ENCODE measurements around the gene FGD4.

GRCh38 chr12:32450768-32451167, 51.4 kb downstream of the FGD4 start:
- TF ChIP-seq SNAI2 (CRISPR knock-in tag; IDR thresholded peaks at IDR 0.05), result no peak
- TF ChIP-seq PPARA (CRISPR knock-in tag; IDR thresholded peaks at IDR 0.05; ENCODE audit: borderline replicate concordance), result no peak
- no peak for TF ChIP-seq ARNTL (CRISPR knock-in tag; IDR thresholded peaks at IDR 0.05; ENCODE audit: borderline replicate concordance, low read depth)
- no peak for TF ChIP-seq TCF4 (CRISPR knock-in tag; IDR thresholded peaks at IDR 0.05; ENCODE audit: borderline replicate concordance)
- TF ChIP-seq ZFP30 (CRISPR knock-in tag; IDR thresholded peaks at IDR 0.05), result no peak
- TF ChIP-seq PATZ1 (CRISPR knock-in tag; IDR thresholded peaks at IDR 0.05; ENCODE audit: borderline replicate concordance), result no peak

All from SK-N-SH treated with all-trans-retinoic acid at 6 μM for 48 hours (cell line).